ENCODE data around the gene KCNQ1. TPM values are rescaled to one million over a fixed set of nuclear protein-coding genes. Genes with fewer than 3 reads are reported as not detected.

KCNQ1 gene
- total RNA-seq, 1 experiment from 2014 or later, result 1.0 TPM

DNA sequence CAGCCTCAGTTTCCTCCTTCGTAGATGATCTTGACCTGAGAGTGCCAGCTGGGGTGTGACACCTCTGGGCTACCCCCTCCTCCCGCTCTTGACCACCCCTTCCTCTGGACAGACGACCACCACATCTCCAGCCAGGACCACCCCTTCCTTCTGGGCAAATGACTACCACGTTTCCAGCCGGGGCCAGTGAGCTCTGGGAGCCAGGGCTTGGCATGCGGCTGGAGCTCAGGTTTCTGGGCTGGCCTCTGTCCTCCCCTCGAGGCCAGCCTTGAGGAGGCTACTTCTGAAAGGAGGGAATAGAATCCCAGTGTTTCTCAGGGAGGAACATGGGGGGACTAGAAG, 134.1 kb downstream of the KCNQ1 start:
- ChIA-PET CTCF (no interaction called here), POLR2A (no interaction called here)
- Mint-ChIP-seq H3K27ac (ENCODE audit: unreplicated experiment) (no peak overlapping the region), H3K4me3 (ENCODE audit: unreplicated experiment) (no peak overlapping the region), H3K4me1 (ENCODE audit: low read depth, unreplicated experiment) (peaks cover 6% of the 10 kb centered on the region), H3K27me3 (ENCODE audit: insufficient read depth, unreplicated experiment) (no peaks in the 10 kb centered on the region), H3K36me3 (ENCODE audit: insufficient read depth, unreplicated experiment) (no peaks in the 10 kb centered on the region), H3K9me3 (ENCODE audit: unreplicated experiment) (no peaks in the 10 kb centered on the region)
- Histone ChIP-seq H3K4me1 (peaks cover 10% of the 10 kb centered on the region; the same call in 1 of the 2 replicates), H3K36me3 (ENCODE audit: control insufficient read depth, insufficient read depth, low read length) (no peaks in the 10 kb centered on the region), H3K9me3 (no peaks in the 10 kb centered on the region), H3K27me3 (replicated peaks; ENCODE audit: control insufficient read depth, insufficient read depth, low read length) (no peaks in the 10 kb centered on the region), H3K4me3 (ENCODE audit: low read depth, low read length) (no peak overlapping the region)
- no TSS peak for BruUV-seq (replicated peaks)
- intact Hi-C loops (cut with micrococcal nuclease; ENCODE audit: unreplicated experiment), result no loop called here
- DNase-seq, result peak in 1 of 2 experiments; percentile 27
- TF ChIP-seq, protein P1, sequence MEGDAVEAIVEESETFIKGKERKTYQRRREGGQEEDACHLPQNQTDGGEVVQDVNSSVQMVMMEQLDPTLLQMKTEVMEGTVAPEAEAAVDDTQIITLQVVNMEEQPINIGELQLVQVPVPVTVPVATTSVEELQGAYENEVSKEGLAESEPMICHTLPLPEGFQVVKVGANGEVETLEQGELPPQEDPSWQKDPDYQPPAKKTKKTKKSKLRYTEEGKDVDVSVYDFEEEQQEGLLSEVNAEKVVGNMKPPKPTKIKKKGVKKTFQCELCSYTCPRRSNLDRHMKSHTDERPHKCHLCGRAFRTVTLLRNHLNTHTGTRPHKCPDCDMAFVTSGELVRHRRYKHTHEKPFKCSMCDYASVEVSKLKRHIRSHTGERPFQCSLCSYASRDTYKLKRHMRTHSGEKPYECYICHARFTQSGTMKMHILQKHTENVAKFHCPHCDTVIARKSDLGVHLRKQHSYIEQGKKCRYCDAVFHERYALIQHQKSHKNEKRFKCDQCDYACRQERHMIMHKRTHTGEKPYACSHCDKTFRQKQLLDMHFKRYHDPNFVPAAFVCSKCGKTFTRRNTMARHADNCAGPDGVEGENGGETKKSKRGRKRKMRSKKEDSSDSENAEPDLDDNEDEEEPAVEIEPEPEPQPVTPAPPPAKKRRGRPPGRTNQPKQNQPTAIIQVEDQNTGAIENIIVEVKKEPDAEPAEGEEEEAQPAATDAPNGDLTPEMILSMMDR (IDR thresholded peaks at IDR 0.05; ENCODE audit: insufficient read depth in 1 of 2, low read depth in 1 of 2, low read length in 1 of 2, severe bottlenecking in 1 of 2, unreplicated experiment in 1 of 2), result no peak

DNA sequence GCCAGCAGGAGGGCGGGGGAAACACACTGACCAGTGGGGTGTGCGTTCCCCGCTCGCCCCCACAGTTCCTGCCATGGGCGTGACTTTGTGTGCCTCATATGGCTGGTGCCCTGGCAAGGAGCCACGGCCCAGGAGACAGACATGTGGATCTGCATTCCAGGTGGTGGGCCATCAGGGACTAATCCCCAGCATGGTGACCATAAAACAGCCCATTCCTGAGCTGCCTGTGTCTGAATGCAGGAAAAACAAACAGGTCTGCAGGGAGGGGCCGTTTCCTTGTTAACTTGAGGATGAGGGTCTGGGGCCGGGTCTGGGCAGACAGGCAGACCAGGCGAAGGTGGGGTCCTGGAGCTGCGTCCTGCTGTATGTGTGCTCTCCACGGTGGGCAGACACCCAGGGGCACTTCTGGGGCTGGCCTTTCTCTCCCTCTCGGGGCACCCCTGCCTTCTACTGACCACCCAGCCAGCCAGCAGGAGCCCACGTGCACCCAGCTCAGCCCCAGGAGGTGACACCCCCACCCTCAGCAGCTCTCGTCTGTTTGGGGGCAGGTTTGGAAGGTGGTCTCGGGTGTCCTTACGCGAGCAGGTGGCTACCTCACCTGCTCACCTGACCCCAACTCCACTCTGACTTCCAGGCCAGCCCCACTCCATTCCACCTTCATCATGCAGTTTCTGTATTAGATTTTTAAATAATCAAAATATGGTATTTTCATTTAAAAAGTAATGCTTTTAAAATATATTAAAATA, 134.7 kb downstream of the KCNQ1 start:
- Mint-ChIP-seq H3K27me3 (ENCODE audit: insufficient read depth, unreplicated experiment) (no peaks in the 10 kb centered on the region), H3K27ac (ENCODE audit: unreplicated experiment) (no peak overlapping the region), H3K9me3 (ENCODE audit: unreplicated experiment) (no peaks in the 10 kb centered on the region), H3K4me3 (ENCODE audit: unreplicated experiment) (no peak overlapping the region), H3K36me3 (ENCODE audit: insufficient read depth, unreplicated experiment) (no peaks in the 10 kb centered on the region), H3K4me1 (ENCODE audit: low read depth, unreplicated experiment) (peaks cover 6% of the 10 kb centered on the region)
- no TSS peak for BruUV-seq (replicated peaks)
- no peaks in the 10 kb centered on the region for H3K27me3 ChIP-seq (replicated peaks; ENCODE audit: control insufficient read depth, insufficient read depth, low read length)
- TF ChIP-seq, protein P1 (IDR thresholded peaks at IDR 0.05; ENCODE audit: insufficient read depth in 1 of 2, low read depth in 1 of 2, low read length in 1 of 2, severe bottlenecking in 1 of 2, unreplicated experiment in 1 of 2), result no peak
- DNase-seq, result peak in 1 of 2 experiments; percentile 42
- H3K4me1 ChIP-seq, result peaks cover 10% of the 10 kb centered on the region; the same call in 1 of the 2 replicates
- H3K36me3 ChIP-seq (ENCODE audit: control insufficient read depth, insufficient read depth, low read length), result no peaks in the 10 kb centered on the region
- POLR2A ChIA-PET, result no interaction called here
- H3K9me3 ChIP-seq, result no peaks in the 10 kb centered on the region
- CTCF ChIA-PET, result no interaction called here
- intact Hi-C loops (cut with micrococcal nuclease; ENCODE audit: unreplicated experiment), result no loop called here
- no peak overlapping the region for H3K4me3 ChIP-seq (ENCODE audit: low read depth, low read length)

DNA sequence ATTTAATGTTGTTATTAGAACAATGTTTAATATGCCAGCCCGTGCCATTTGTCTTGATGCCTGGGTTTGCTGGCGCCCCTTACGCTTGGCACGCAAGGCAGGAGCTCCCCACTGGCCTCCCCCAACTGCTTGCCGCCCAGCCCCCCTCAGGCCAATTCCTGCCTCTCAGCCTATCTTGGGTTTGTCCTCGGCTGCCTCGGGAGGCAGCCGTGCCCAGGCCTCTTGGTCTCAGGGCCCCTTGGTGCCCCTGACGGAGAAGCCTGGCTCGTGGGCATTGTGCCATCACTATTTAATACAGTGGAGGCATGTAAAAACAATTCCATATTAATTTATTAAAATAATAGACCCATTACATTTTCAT, 135.2 kb downstream of the KCNQ1 start:
- Mint-ChIP-seq H3K4me3 (ENCODE audit: unreplicated experiment) (no peak overlapping the region), H3K27ac (ENCODE audit: unreplicated experiment) (no peak overlapping the region), H3K4me1 (ENCODE audit: low read depth, unreplicated experiment) (peaks cover 6% of the 10 kb centered on the region), H3K27me3 (ENCODE audit: insufficient read depth, unreplicated experiment) (no peaks in the 10 kb centered on the region), H3K9me3 (ENCODE audit: unreplicated experiment) (no peaks in the 10 kb centered on the region), H3K36me3 (ENCODE audit: insufficient read depth, unreplicated experiment) (no peaks in the 10 kb centered on the region)
- Histone ChIP-seq H3K4me3 (ENCODE audit: low read depth, low read length) (no peak overlapping the region), H3K27me3 (replicated peaks; ENCODE audit: control insufficient read depth, insufficient read depth, low read length) (no peaks in the 10 kb centered on the region), H3K36me3 (ENCODE audit: control insufficient read depth, insufficient read depth, low read length) (no peaks in the 10 kb centered on the region), H3K9me3 (no peaks in the 10 kb centered on the region), H3K4me1 (peaks cover 10% of the 10 kb centered on the region; the same call in 1 of the 2 replicates)
- BruUV-seq (replicated peaks), result no TSS peak
- POLR2A ChIA-PET, result no interaction called here
- TF ChIP-seq, protein P1 (IDR thresholded peaks at IDR 0.05; ENCODE audit: insufficient read depth in 1 of 2, low read depth in 1 of 2, low read length in 1 of 2, severe bottlenecking in 1 of 2, unreplicated experiment in 1 of 2), result no peak
- CTCF ChIA-PET, result no interaction called here
- no peak for DNase-seq
- intact Hi-C loops (cut with micrococcal nuclease; ENCODE audit: unreplicated experiment), result no loop called here

Data from Caco-2 (cell line).